Omental fat pad (tissue), 4 donors: ENCODE measurements around the gene CCRL2. TPM values are rescaled to one million over a fixed set of nuclear protein-coding genes. Genes with fewer than 3 reads are reported as not detected.

Experiments
- ATAC-seq: fragments of 150-250 bp; one replicate; pipeline ENCODE4 v1.9.1; 2016; ENCODE audit warnings: mild to moderate bottlenecking, moderate library complexity; ENCODE audit not compliant: low FRiP score
- DNase-seq: peaks from one replicate; pipeline ENCODE4 v3.0.0-alpha.2; 2019; ENCODE audit warnings: low spot score
- total RNA-seq, 4 donors: library from RNA; depleted of rRNA; stranded (reverse); fragments of >200 nt; gene quantifications; one replicate each; pipeline ENCODE4 v1.1.0, GENCODE V29; 2016
- TF ChIP-seq, protein P1 (sequence below), 3 donors: fragments of 450-650 bp; IDR thresholded peaks; one replicate each; pipeline ENCODE4 v1.5.1; 2016 to 2017; ENCODE audit warnings: antibody characterized with exemption in 3 of 3, mild to moderate bottlenecking in 3 of 3, moderate library complexity in 2 of 3

Gene CCRL2
- total RNA-seq, 4 donors from 2014 or later, result 6.8 to 17.8 (median 12.8) TPM

DNA sequence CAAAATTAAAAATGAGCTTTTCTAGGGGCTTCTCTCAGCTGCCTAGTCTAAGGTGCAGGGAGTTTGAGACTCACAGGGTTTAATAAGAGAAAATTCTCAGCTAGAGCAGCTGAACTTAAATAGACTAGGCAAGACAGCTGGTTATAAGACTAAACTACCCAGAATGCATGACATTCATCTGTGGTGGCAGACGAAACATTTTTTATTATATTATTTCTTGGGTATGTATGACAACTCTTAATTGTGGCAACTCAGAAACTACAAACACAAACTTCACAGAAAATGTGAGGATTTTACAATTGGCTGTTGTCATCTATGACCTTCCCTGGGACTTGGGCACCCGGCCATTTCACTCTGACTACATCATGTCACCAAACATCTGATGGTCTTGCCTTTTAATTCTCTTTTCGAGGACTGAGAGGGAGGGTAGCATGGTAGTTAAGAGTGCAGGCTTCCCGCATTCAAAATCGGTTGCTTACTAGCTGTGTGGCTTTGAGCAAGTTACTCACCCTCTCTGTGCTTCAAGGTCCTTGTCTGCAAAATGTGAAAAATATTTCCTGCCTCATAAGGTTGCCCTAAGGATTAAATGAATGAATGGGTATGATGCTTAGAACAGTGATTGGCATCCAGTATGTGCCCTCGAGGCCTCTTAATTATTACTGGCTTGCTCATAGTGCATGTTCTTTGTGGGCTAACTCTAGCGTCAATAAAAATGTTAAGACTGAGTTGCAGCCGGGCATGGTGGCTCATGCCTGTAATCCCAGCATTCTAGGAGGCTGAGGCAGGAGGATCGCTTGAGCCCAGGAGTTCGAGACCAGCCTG, 35.3 kb upstream of the CCRL2 start:
- no peak for ATAC-seq
- TF ChIP-seq, protein P1, sequence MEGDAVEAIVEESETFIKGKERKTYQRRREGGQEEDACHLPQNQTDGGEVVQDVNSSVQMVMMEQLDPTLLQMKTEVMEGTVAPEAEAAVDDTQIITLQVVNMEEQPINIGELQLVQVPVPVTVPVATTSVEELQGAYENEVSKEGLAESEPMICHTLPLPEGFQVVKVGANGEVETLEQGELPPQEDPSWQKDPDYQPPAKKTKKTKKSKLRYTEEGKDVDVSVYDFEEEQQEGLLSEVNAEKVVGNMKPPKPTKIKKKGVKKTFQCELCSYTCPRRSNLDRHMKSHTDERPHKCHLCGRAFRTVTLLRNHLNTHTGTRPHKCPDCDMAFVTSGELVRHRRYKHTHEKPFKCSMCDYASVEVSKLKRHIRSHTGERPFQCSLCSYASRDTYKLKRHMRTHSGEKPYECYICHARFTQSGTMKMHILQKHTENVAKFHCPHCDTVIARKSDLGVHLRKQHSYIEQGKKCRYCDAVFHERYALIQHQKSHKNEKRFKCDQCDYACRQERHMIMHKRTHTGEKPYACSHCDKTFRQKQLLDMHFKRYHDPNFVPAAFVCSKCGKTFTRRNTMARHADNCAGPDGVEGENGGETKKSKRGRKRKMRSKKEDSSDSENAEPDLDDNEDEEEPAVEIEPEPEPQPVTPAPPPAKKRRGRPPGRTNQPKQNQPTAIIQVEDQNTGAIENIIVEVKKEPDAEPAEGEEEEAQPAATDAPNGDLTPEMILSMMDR (IDR thresholded peaks at IDR 0.05), result no peak

DNA sequence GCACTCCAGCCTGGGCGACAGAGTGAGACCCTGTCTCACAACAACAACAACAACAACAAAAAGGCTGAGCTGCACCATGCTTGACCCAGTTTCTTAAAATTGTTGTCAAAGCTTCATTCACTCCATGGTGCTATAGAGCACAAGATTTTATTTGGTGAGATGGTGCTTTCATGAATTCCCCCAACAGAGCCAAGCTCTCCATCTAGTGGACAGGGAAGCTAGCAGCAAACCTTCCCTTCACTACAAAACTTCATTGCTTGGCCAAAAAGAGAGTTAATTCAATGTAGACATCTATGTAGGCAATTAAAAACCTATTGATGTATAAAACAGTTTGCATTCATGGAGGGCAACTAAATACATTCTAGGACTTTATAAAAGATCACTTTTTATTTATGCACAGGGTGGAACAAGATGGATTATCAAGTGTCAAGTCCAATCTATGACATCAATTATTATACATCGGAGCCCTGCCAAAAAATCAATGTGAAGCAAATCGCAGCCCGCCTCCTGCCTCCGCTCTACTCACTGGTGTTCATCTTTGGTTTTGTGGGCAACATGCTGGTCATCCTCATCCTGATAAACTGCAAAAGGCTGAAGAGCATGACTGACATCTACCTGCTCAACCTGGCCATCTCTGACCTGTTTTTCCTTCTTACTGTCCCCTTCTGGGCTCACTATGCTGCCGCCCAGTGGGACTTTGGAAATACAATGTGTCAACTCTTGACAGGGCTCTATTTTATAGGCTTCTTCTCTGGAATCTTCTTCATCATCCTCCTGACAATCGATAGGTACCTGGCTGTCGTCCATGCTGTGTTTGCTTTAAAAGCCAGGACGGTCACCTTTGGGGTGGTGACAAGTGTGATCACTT, 34.3 kb upstream of the CCRL2 start:
- TF ChIP-seq, protein P1 (IDR thresholded peaks at IDR 0.05), result no peak
- DNase-seq (no peak), ATAC-seq (no peak)

More for the DNA sequence above, 35.3 kb upstream of the CCRL2 start:
- no peak for DNase-seq

DNA sequence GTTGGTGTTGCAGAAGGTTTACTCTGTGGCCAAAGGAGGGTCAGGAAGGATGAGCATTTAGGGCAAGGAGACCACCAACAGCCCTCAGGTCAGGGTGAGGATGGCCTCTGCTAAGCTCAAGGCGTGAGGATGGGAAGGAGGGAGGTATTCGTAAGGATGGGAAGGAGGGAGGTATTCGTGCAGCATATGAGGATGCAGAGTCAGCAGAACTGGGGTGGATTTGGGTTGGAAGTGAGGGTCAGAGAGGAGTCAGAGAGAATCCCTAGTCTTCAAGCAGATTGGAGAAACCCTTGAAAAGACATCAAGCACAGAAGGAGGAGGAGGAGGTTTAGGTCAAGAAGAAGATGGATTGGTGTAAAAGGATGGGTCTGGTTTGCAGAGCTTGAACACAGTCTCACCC, 32.3 kb upstream of the CCRL2 start:
- no peak for ATAC-seq
- DNase-seq, result no peak
- TF ChIP-seq, protein P1 (IDR thresholded peaks at IDR 0.05), result no peak

DNA sequence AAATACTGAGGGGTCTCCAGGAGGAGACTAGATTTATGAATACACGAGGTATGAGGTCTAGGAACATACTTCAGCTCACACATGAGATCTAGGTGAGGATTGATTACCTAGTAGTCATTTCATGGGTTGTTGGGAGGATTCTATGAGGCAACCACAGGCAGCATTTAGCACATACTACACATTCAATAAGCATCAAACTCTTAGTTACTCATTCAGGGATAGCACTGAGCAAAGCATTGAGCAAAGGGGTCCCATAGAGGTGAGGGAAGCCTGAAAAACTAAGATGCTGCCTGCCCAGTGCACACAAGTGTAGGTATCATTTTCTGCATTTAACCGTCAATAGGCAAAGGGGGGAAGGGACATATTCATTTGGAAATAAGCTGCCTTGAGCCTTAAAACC, 31.8 kb upstream of the CCRL2 start:
- TF ChIP-seq, protein P1 (IDR thresholded peaks at IDR 0.05), result no peak
- DNase-seq (no peak), ATAC-seq (no peak)

DNA sequence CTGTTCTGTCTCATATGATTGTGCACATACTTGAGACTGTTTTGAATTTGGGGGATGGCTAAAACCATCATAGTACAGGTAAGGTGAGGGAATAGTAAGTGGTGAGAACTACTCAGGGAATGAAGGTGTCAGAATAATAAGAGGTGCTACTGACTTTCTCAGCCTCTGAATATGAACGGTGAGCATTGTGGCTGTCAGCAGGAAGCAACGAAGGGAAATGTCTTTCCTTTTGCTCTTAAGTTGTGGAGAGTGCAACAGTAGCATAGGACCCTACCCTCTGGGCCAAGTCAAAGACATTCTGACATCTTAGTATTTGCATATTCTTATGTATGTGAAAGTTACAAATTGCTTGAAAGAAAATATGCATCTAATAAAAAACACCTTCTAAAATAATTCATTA, 31.2 kb upstream of the CCRL2 start:
- TF ChIP-seq, protein P1 (IDR thresholded peaks at IDR 0.05), result no peak
- no peak for DNase-seq
- no peak for ATAC-seq

DNA sequence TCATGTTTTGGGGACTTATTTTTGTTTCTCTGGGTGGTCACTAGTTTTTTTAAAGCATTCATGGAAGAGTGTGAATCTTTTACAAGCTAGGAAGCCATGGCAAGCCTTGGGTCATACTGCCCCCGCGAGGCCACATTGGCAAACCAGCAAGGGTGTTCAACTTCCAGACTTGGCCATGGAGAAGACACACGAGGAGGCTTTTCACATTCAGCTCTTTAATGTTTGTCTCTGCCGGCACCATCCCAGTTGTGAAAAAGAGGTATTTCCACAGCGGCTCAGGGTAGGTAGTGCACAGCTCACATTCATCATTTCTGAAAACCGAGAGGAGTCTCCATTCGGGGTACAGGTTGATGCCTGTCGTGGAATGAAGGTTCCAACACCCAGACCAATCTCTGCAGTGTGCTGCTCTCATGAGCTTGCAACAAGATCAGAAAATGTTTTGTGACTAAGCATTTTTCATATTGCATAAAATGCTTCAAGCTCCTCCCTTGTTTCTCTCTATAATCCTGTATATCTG, 28.6 kb upstream of the CCRL2 start:
- no peak for DNase-seq
- TF ChIP-seq, protein P1 (IDR thresholded peaks at IDR 0.05), result no peak
- peak; percentile 24 for ATAC-seq
